H1 (cell line): ENCODE measurements around the gene BSN. TPM values are rescaled to one million over a fixed set of nuclear protein-coding genes. Genes with fewer than 3 reads are reported as not detected.

Source experiments
- CTCF ChIA-PET: fragments of 300-600 bp; sonication (Branson Sonifier 250); formaldehyde crosslinking; loops from one replicate; lab custom pipeline; 2021; ENCODE audit not compliant: partially characterized antibody; lab: Charles Lee
- POLR2A ChIA-PET: fragments of 300-600 bp; sonication (Branson Sonifier 250); formaldehyde crosslinking; loops from one replicate; lab custom pipeline; 2021; ENCODE audit warnings: inconsistent platforms; ENCODE audit not compliant: partially characterized antibody; lab: Charles Lee
- DNase-seq, 2 experiments: peaks; one replicate each; pipeline versions ENCODE4 v3.0.0 to v3.0.0-alpha.2; 2010 to 2022; ENCODE audit warnings: low spot score in 2 of 2, low read depth in 1 of 2, mixed read lengths in 1 of 2
- FAIRE-seq: peaks from 2 replicates; lab custom pipeline; 2011; peaks lifted over from hg19 to GRCh38; lab: Jason Lieb, UNC
- H2AFZ ChIP-seq: 2 replicates; pipeline ENCODE4 v1.8.1; 2012; ENCODE audit warnings: low read length, inconsistent platforms
- H2AK5ac ChIP-seq: 2 replicates; pipeline ENCODE4 v1.6.1; 2013; ENCODE audit warnings: low read depth, low read length
- H2BK120ac ChIP-seq: replicated peaks from 2 replicates; pipeline ENCODE3; 2013; ENCODE audit warnings: low read depth, low read length, inconsistent platforms
- H2BK12ac ChIP-seq: 2 replicates; pipeline ENCODE4 v1.6.1; 2013; ENCODE audit warnings: low read depth, low read length
- H2BK15ac ChIP-seq: 2 replicates; pipeline ENCODE4 v1.6.1; 2013; ENCODE audit warnings: low read length
- H2BK20ac ChIP-seq: 2 replicates; pipeline ENCODE4 v1.6.1; 2013; ENCODE audit warnings: low read length
- H2BK5ac ChIP-seq: 2 replicates; pipeline ENCODE4 v1.6.1; 2013; ENCODE audit warnings: low read depth, low read length
- H3K14ac ChIP-seq: 2 replicates; pipeline ENCODE4 v1.6.1; 2013; ENCODE audit warnings: inconsistent platforms; ENCODE audit not compliant: insufficient read length
- H3K18ac ChIP-seq: 2 replicates; pipeline ENCODE4 v1.6.1; 2013; ENCODE audit warnings: low read length; ENCODE audit errors: extremely low read depth
- H3K23ac ChIP-seq: 2 replicates; pipeline ENCODE4 v1.6.1; 2013; ENCODE audit warnings: inconsistent platforms; ENCODE audit not compliant: insufficient read length
- H3K23me2 ChIP-seq: 2 replicates; pipeline ENCODE4 v1.6.1; 2013; ENCODE audit warnings: low read depth, low read length
- H3K27ac ChIP-seq: 2 replicates; pipeline ENCODE4 v1.6.1; 2011; ENCODE audit warnings: low read depth, low read length, inconsistent platforms
- H3K27me3 ChIP-seq, 4 experiments: replicated peaks in 1 of 4; 1 replicate in 1 of 4; 2 replicates in 3 of 4; pipeline versions ENCODE4 v1.6.1 to v1.8.1; 2011 to 2013; ENCODE audit warnings: low read length in 3 of 4, mild to moderate bottlenecking in 3 of 4, inconsistent platforms in 2 of 4, mixed read lengths in 2 of 4, moderate library complexity in 1 of 4; ENCODE audit not compliant: control insufficient read depth in 3 of 4, insufficient read depth in 3 of 4; ENCODE audit errors: extremely low read depth in 1 of 4
- H3K36me3 ChIP-seq, 4 experiments: 2 replicates each; pipeline versions ENCODE4 v1.6.1 to v1.8.1; 2011 to 2013; ENCODE audit warnings: mild to moderate bottlenecking in 4 of 4, low read length in 3 of 4, moderate library complexity in 2 of 4, control low read depth in 1 of 4, inconsistent platforms in 1 of 4; ENCODE audit not compliant: insufficient read depth in 4 of 4, control insufficient read depth in 2 of 4
- H3K4ac ChIP-seq: replicated peaks from 2 replicates; pipeline ENCODE3; 2013; ENCODE audit warnings: low read length, low read depth, mixed read lengths, inconsistent platforms; ENCODE audit not compliant: insufficient read length
- H3K4me1 ChIP-seq, 4 experiments: replicated peaks in 1 of 4; 1 replicate in 1 of 4; 2 replicates in 3 of 4; pipeline versions ENCODE4 v1.6.1 to v1.8.1; 2011 to 2013; ENCODE audit warnings: low read length in 3 of 4, inconsistent platforms in 2 of 4, mixed read lengths in 1 of 4; ENCODE audit not compliant: insufficient read depth in 4 of 4, control insufficient read depth in 3 of 4
- H3K4me2 ChIP-seq, 2 experiments: 2 replicates each; pipeline versions ENCODE4 v1.6.1 to v1.8.1; 2011 to 2013; ENCODE audit warnings: low read depth in 2 of 2, low read length in 2 of 2, control low read depth in 1 of 2, inconsistent platforms in 1 of 2, mild to moderate bottlenecking in 1 of 2; ENCODE audit not compliant: insufficient read depth in 1 of 2
- H3K4me3 ChIP-seq, 4 experiments: fragments of 200-600, 300-600 bp in 1 of 4; sonication (generic), shearing (Covaris generic), sonication (Bioruptor Twin) in 1 of 4; 2 replicates each; pipeline versions ENCODE4 v1.5.1 to v1.8.1; 2011 to 2016; ENCODE audit warnings: low read length in 4 of 4, low read depth in 3 of 4, control low read depth in 2 of 4, inconsistent platforms in 2 of 4, mild to moderate bottlenecking in 2 of 4, mixed read lengths in 1 of 4, moderate library complexity in 1 of 4; ENCODE audit not compliant: insufficient read depth in 2 of 4; ENCODE audit errors: extremely low read depth in 1 of 4
- H3K56ac ChIP-seq: replicated peaks from 2 replicates; pipeline ENCODE3; 2013; ENCODE audit warnings: low read depth, mild to moderate bottlenecking, mixed read lengths, low read length, inconsistent platforms; ENCODE audit not compliant: insufficient read length
- H3K79me1 ChIP-seq: 2 replicates; pipeline ENCODE4 v1.6.1; 2013; ENCODE audit warnings: low read depth, low read length, control low read depth
- H3K79me2 ChIP-seq, 2 experiments: 2 replicates each; pipeline versions ENCODE4 v1.6.1 to v1.8.1; 2012 to 2013; ENCODE audit warnings: low read length in 2 of 2, mild to moderate bottlenecking in 2 of 2, inconsistent platforms in 1 of 2; ENCODE audit not compliant: insufficient read depth in 2 of 2, control insufficient read depth in 1 of 2
- H3K9ac ChIP-seq, 4 experiments: replicated peaks in 1 of 4; 1 replicate in 1 of 4; 2 replicates in 3 of 4; pipeline versions ENCODE4 v1.6.1 to v1.8.1; 2011 to 2013; ENCODE audit warnings: low read depth in 3 of 4, low read length in 3 of 4, control low read depth in 2 of 4, mild to moderate bottlenecking in 2 of 4, moderate library complexity in 2 of 4, inconsistent platforms in 1 of 4; ENCODE audit errors: extremely low read depth in 1 of 4
- H3K9me3 ChIP-seq, 2 experiments: 2 replicates each; pipeline versions ENCODE4 v1.6.1 to v1.8.1; 2012 to 2013; ENCODE audit warnings: mild to moderate bottlenecking in 2 of 2, moderate library complexity in 2 of 2, control low read depth in 1 of 2, inconsistent platforms in 1 of 2, low read depth in 1 of 2, low read length in 1 of 2, mixed read lengths in 1 of 2; ENCODE audit not compliant: insufficient read depth in 2 of 2
- H4K20me1 ChIP-seq, 2 experiments: replicated peaks in 1 of 2; 2 replicates each; pipeline versions ENCODE3 to v1.8.1; 2011 to 2013; ENCODE audit warnings: inconsistent platforms in 2 of 2, low read length in 2 of 2, mild to moderate bottlenecking in 1 of 2; ENCODE audit not compliant: insufficient read depth in 2 of 2, control insufficient read depth in 1 of 2
- H4K5ac ChIP-seq: 2 replicates; pipeline ENCODE4 v1.6.1; 2013; ENCODE audit warnings: low read length, low read depth, mixed read lengths, inconsistent platforms; ENCODE audit not compliant: insufficient read length
- H4K8ac ChIP-seq: 2 replicates; pipeline ENCODE4 v1.8.0; 2013; ENCODE audit warnings: mild to moderate bottlenecking, moderate library complexity, low read length, inconsistent platforms; ENCODE audit not compliant: insufficient read depth; ENCODE audit errors: extremely low read depth
- H4K91ac ChIP-seq: replicated peaks from 2 replicates; pipeline ENCODE3; 2013; ENCODE audit warnings: low read length, mixed read lengths, inconsistent platforms; ENCODE audit not compliant: insufficient read length
- CHD2 ChIP-seq: IDR thresholded peaks from 2 replicates; pipeline ENCODE4 v1.6.1; 2012; ENCODE audit warnings: low read length, improper control_type of control experiment
- CTBP2 ChIP-seq: IDR thresholded peaks from 2 replicates; pipeline ENCODE4 v1.7.0; 2011; ENCODE audit warnings: borderline replicate concordance, mild to moderate bottlenecking, moderate library complexity, mixed read lengths, low read length; ENCODE audit not compliant: insufficient read depth, insufficient read length
- GTF2F1 ChIP-seq: IDR thresholded peaks from 2 replicates; pipeline ENCODE4 v1.6.1; 2012; ENCODE audit warnings: low read depth, low read length, improper control_type of control experiment, borderline replicate concordance
- HDAC6 ChIP-seq: IDR thresholded peaks from one replicate; pipeline ENCODE4 v1.7.1; 2012; ENCODE audit warnings: low read depth, mild to moderate bottlenecking, inconsistent platforms, low read length, moderate library complexity
- JUN ChIP-seq: IDR thresholded peaks from 2 replicates; pipeline ENCODE4 v1.6.1; 2011; ENCODE audit warnings: low read depth, mild to moderate bottlenecking, improper control_type of control experiment, low read length
- KDM1A ChIP-seq: fragments of 200-600, 300-600 bp; sonication (generic); IDR thresholded peaks from 2 replicates; pipeline ENCODE4 v1.7.1; 2016; ENCODE audit warnings: mild to moderate bottlenecking, low read length, borderline replicate concordance
- NANOG ChIP-seq: IDR thresholded peaks from 2 replicates; pipeline ENCODE4 v1.6.1; 2011; ENCODE audit warnings: low read length, low read depth, mild to moderate bottlenecking, inconsistent platforms; ENCODE audit not compliant: insufficient read depth, poor library complexity, severe bottlenecking
- RBBP5 ChIP-seq: IDR thresholded peaks from 2 replicates; pipeline ENCODE4 v1.7.1; 2012; ENCODE audit warnings: low read depth, mild to moderate bottlenecking, inconsistent platforms, low read length, moderate library complexity, borderline replicate concordance
- SIX5 ChIP-seq: IDR thresholded peaks from 2 replicates; pipeline ENCODE4 v1.6.1; 2011; ENCODE audit warnings: mild to moderate bottlenecking, low read depth, low read length
- SP2 ChIP-seq: IDR thresholded peaks from 2 replicates; pipeline ENCODE4 v1.6.1; 2012; ENCODE audit warnings: mild to moderate bottlenecking, low read length, inconsistent platforms
- SP4 ChIP-seq: IDR thresholded peaks from 2 replicates; pipeline ENCODE4 v1.6.1; 2012; ENCODE audit warnings: low read length, inconsistent platforms
- TAF1 ChIP-seq: IDR thresholded peaks from 2 replicates; pipeline ENCODE4 v1.6.1; 2011; ENCODE audit warnings: mild to moderate bottlenecking, low read depth, low read length
- TAF7 ChIP-seq: optimal IDR thresholded peaks from 2 replicates; pipeline ENCODE3; 2011; ENCODE audit warnings: low read depth, mild to moderate bottlenecking, inconsistent platforms, low read length, moderate library complexity, borderline replicate concordance
- TEAD4 ChIP-seq: IDR thresholded peaks from 2 replicates; pipeline ENCODE4 v1.6.1; 2012; ENCODE audit warnings: low read depth, low read length, inconsistent platforms, mixed read lengths
- WGBS, 2 experiments: shearing (Covaris generic) in 1 of 2; methylation state at CpG; one replicate each; pipeline versions ENCODE4 v1.1.6 to v1.1.7; 2013 to 2015; ENCODE audit warnings: low lambda C conversion rate in 2 of 2, mixed read lengths in 2 of 2, inconsistent platforms in 1 of 2, low coverage in 1 of 2, missing lambda C conversion rate in 1 of 2; ENCODE audit not compliant: insufficient replicate concordance in 2 of 2, insufficient coverage in 1 of 2, insufficient read length in 1 of 2; ENCODE audit errors: extremely low coverage in 1 of 2, missing lambda C conversion rate in 1 of 2; 5-methylcytosine and 5-hydroxymethylcytosine counted together
- polyA plus RNA-seq, 7 experiments: library from polyadenylated mRNA; depleted of rRNA in 3 of 7; stranded (reverse) in 5 of 7; unstranded in 2 of 7; fragments of >200 nt in 5 of 7; fragments of 200-250 nt in 2 of 7; gene quantifications; 1 replicate in 5 of 7; 2 replicates in 1 of 7; 4 replicates in 1 of 7; pipeline versions ENCODE4 v1.2.1 to v1.2.3, GENCODE V29; 2011 to 2013; ENCODE audit warnings: missing spikeins in 2 of 7, mixed read lengths in 2 of 7
- total RNA-seq: library from RNA; stranded (reverse); fragmentation: NEBNext Ultra II Directional; extraction: Animal tissue kit (Norgen Biotek cat#: 25700); gene quantifications from 2 replicates; pipeline ENCODE4 v1.2.1, GENCODE V29; 2021

Gene BSN
- total and polyA plus RNA-seq, 2 of the 8 experiments (the other 6 are each of a cell fraction or from before 2014, with no cell fraction given) = 0.60 to 3.0 TPM

- no peak overlapping the region for H2BK5ac ChIP-seq
- no peaks in the 10 kb centered on the region; a peak in 1 of 7 replicates for H3K27me3 ChIP-seq
- no peaks in the 10 kb centered on the region for H4K20me1 ChIP-seq
- no peak overlapping the region for H4K8ac ChIP-seq
- DNase-seq = no peak
- no peak overlapping the region for H3K23ac ChIP-seq
- no peaks in the 10 kb centered on the region for H3K79me1 ChIP-seq
- POLR2A ChIA-PET = interaction anchor here (1.7 kb wide), 1 partner anchor 13 kb away, joined by 6 read pairs; no protein-coding TSS in a partner anchor
- no peak overlapping the region for H3K4me3 ChIP-seq
- H2BK12ac ChIP-seq = no peak overlapping the region
- H3K4me2 ChIP-seq = no peak overlapping the region
- no peak overlapping the region for H2BK20ac ChIP-seq
- 83% methylated on average over 5 of the region's 5 CpGs; no CpG with 5 or more reads in 1 of the 2 experiments for WGBS, 2 experiments
- H3K9me3 ChIP-seq = no peaks in the 10 kb centered on the region
- no peaks in the 10 kb centered on the region for H3K4me1 ChIP-seq
- H3K79me2 ChIP-seq = no peaks in the 10 kb centered on the region
- no peak overlapping the region for H2BK15ac ChIP-seq
- no peak for TF ChIP-seq CHD2
- no peak for TF ChIP-seq SIX5
- TF ChIP-seq GTF2F1 = no peak
- TF ChIP-seq CTBP2 = no peak
- no peak for TF ChIP-seq JUN
- no peak for TF ChIP-seq SP2
- no peak for TF ChIP-seq NANOG
- no peak for TF ChIP-seq HDAC6
- TF ChIP-seq SP4 = no peak
- no peak for TF ChIP-seq KDM1A
- no peak for TF ChIP-seq RBBP5
- TF ChIP-seq TAF7 = no peak
- TF ChIP-seq TAF1 = no peak
- TF ChIP-seq TEAD4 = no peak
- TF ChIP-seq, all 59 proteins: peak for 0
- CTCF ChIA-PET = interaction anchor here (0.5 to 3.1 kb wide), 6 partner anchors 19 to 147 kb away, joined by 3 to 15 read pairs (median 4); no protein-coding TSS in a partner anchor
- H4K5ac ChIP-seq = no peak overlapping the region
- H3K14ac ChIP-seq = no peak overlapping the region
- no peak overlapping the region for H3K18ac ChIP-seq
- no peak overlapping the region for H3K56ac ChIP-seq
- no peaks in the 10 kb centered on the region for H3K23me2 ChIP-seq
- H2AFZ ChIP-seq = no peak overlapping the region
- no peak overlapping the region for H2BK120ac ChIP-seq
- H2AK5ac ChIP-seq = no peak overlapping the region
- no peak overlapping the region; a peak in 1 of 7 replicates for H3K9ac ChIP-seq
- H4K91ac ChIP-seq = no peak overlapping the region
- no peak overlapping the region for H3K27ac ChIP-seq
- no peak overlapping the region for H3K4ac ChIP-seq
- FAIRE-seq = no peak
- no peaks in the 10 kb centered on the region for H3K36me3 ChIP-seq
Observed at GRCh38 chr3:49601358-49602048, 47.2 kb downstream of the BSN start.
